NOMO-1 treated with dmso at 0.1 percent for 144 hours (cell line): Measurements from ENCODE around the gene ZNF33A.
A peak's percentile ranks its signal among the peaks of the same experiment; 100 is the strongest.
"Not testable (repeated sequence)": the region's sequence is repeated elsewhere in the genome, so short reads cannot be mapped to it uniquely, and the experiment has no call there.

Source experiments
- DNase-seq: peaks from one replicate; lab custom pipeline; 2025; ENCODE audit not compliant: unreplicated experiment; lab: John Stamatoyannopoulos, UW

Gene ZNF33A

GRCh38 chr10:38010119-38010903 is at the start of gene ZNF33A:
TSS of gene ZNF33A (plus strand) at chr10:38010675. CDS start at chr10:38012342, 1,667 bp downstream.
- peak; percentile 84 for DNase-seq

GRCh38 chr10:37965006-37965405 is 45.5 kb upstream of the ZNF33A start:
- DNase-seq = no peak

- no peak for DNase-seq
These were observed 38.1 kb upstream of the ZNF33A start for GRCh38 chr10:37972396-37972795.

DNA sequence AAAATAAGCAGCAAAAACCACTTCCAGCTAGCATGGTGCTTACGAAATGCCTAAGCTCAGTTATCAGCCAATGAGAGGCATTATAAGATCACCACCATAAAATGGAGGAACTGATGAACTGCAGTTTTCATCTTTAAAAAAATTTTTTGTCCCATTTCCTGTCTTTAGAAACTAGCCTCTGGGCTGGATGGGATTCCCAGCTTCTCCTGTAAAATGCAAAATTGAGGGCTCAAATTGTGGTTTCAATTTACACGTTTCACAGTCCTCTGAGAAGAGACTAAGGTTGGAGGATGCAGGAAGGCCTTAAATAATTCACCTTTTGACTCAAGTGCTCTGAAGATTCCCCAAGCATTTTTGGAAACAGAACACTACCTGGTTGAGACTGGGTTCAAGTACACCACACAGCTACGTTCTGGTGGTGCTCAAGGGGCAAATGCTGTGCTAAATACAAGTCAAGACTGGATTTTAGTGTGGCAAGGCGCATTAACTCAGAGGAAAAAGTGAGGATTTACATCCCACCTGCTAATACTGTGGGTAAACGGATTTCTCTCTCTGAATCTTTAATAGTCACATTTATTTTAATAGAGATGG is 35.0 kb upstream of the ZNF33A start:
- DNase-seq = peak; percentile 27

- peak; percentile 97 for DNase-seq
These were observed 34.2 kb upstream of the ZNF33A start, which contains the start of gene ZNF25 for GRCh38 chr10:37976091-37976879. TSS of gene ZNF25 (minus strand) at chr10:37976647. CDS start at chr10:37971722, 4,925 bp downstream.

GRCh38 chr10:37976880-37977203 is 33.6 kb upstream of the ZNF33A start:
- no peak for DNase-seq

DNA sequence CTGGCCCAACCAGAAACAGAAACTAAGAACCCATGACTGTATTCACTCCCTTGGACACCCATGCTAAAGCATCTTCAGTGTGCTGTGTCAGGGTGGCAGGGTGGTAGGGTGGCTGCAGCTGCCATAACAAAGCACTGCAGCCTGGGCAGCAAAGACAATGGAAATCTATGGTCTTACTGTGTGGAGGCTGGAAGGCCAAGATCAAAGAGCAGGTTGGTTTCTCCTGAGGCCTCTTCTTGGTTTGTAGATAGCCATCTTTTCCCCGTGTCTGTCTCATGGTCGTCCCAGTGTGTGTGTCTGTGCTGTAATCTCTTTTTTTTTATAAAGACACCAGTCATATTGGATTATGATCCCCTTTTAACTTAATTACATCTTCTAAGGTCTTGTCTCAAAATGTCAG is 18.8 kb upstream of the ZNF33A start:
- DNase-seq = no peak

DNA sequence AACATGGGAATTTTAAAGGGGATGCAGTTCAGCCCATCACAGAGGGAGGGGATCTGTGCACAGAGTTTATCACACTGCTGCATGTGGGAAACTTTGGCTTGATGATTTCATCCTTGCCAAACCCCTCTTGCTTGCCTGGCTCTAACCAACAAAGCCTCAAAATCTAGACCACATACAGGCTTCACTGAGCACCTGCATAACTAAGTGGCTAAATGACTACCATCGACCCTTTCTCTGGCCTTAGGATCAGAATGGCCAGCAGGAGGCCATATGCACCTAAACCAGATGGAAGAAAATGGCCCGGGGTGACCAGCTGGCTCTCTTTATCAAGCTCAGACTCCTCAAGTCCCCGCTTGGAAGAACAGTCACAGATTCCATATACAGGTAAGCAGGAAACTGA is 18.4 kb upstream of the ZNF33A start:
- no peak for DNase-seq

- DNase-seq = not testable (repeated sequence)
These were observed 11.6 kb upstream of the ZNF33A start for GRCh38 chr10:37998920-37999319.

- DNase-seq = not testable (repeated sequence)
These were observed 10.0 kb upstream of the ZNF33A start for GRCh38 chr10:38000474-38000873.

DNA sequence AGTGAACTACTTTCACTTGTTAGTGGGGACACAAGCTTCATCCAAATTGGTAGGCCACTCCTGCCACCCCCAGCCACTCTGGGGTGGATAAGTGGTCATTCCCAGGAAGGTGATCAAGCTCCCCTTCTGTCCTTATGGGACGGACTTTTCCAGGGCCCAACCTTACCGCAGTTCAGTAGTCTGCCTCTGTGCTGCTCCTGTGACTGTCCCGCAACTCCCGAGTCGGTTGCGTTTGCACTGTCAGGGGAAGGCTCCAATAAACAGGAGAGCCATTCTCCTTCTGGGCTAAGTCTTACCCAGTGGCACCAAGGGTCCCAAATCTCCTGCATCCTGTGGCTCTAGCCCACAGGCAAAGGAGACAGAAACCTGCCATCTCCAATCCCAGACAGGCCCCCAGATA is 7.4 kb upstream of the ZNF33A start:
- DNase-seq = no peak

GRCh38 chr10:38003588-38003987 is 6.9 kb upstream of the ZNF33A start:
- no peak for DNase-seq

DNA sequence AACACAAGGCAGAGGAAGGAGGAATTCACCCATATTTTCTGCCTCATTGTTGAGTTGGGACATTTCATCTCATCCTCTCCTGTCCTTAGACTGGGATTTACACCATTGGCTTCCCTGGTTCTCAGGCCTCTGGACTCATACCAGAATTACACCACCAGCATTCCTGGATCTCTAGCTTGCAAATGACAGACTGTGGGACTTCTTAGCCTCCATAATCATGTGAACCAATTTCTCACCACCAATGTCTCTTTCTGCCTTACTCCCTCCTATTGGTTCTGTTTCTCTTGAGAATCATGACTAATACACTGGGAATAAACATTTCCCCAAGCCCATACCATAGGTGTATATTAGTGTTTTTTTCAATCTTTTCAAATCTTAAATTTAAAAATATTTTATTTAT is 2.9 kb upstream of the ZNF33A start:
- no peak for DNase-seq

DNA sequence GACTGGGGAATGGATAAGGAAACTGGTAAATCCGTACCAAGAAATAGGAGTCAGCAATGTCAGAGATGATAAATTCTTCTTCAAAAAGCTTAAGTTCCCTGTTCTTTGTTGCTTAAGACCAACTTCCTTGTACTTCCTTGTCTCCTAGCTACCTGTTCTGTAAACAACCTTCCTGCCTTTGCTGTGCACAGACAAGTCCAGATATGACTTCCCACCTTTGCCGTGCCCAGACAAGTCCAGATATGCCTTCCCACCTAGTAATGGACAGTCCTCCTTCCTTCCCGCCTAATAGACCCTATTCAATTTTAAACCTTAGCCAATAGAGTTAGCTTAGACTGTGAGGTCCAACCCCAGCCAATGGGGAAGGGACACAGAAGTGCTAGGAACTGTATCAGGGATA is 2.5 kb upstream of the ZNF33A start:
- no peak for DNase-seq

DNA sequence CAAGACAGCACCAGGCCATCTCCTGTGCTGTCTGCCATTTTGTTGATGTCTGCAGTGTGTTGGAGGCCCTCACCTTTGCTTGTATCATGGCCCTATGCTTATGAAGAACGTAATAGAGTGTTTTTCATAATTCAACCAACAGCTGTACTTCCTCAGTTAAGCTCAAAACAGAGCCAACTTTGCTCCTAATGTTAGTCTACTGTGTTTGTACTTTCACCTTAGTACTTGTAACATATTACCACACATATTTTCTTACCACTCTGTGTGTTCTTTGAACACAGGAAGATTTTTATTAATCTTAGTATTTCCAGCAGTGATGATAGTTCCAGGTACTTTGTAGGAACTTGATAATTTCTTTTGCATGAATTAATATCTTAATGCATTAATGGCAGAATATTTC is 5.9 kb downstream of the ZNF33A start:
- DNase-seq = no peak

DNA sequence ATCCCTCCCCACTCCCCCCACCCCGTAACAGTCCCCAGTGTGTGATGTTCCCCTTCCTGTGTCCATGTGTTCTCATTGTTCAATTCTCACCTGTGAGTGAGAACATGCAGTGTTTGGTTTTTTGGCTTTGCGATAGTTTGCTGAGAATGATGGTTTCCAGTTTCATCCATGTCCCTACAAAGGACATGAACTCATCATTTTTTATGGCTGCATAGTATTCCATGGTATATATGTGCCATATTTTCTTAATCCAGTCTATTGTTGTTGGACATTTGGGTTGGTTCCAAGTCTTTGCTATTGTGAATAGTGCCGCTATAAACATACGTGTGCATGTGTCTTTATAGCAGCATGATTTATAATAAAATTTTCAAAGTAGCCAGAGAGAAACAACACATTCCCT is 8.6 kb downstream of the ZNF33A start:
- not testable (repeated sequence) for DNase-seq

DNA sequence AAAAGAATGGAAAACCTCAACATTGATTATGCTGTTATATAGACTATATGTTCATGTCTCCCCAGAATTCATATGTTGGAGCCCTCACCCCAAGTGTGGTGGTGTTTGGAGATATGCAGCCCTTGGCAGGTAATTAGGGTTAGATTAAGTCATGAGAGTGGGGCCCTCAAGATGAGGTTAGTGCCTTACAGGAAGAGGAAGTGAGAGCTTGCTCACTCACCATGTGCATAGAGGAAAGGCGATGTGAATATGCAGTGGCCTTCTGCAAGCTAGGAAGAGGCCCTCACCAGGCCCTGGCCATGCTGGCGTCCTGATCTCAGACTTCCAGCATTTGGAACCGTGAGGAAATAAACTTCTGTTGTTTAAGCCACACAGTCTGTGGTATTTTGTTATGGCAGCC is 14.8 kb downstream of the ZNF33A start:
- DNase-seq = peak; percentile 23

- no peak for DNase-seq
These were observed 17.5 kb downstream of the ZNF33A start for GRCh38 chr10:38027986-38028385.

DNA sequence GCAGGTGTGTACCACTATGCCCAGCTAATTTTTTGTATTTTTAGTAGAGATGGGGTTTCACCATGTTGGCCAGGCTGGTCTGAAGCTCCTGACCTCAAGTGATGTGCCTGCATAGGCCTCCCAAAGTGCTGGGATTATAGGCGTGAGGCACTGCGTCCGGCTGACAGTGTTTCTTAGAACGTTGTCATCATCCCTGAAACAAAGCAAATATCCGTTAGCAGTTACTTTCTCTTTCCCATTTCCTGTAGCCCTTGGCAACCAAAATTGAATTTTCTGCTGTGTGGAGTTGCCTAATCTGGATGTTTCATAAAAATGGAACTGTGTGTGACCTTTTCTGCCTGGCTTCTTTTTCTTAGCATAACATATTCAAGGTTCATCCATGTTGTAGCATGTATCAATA is 22.4 kb downstream of the ZNF33A start:
- DNase-seq = no peak

GRCh38 chr10:38038107-38038931 is 27.8 kb downstream of the ZNF33A start:
- DNase-seq = no peak

- no peak for DNase-seq
These were observed 28.4 kb downstream of the ZNF33A start for GRCh38 chr10:38038932-38039245.
